Measurements from ENCODE around the gene NTM. TPM values are rescaled to one million over a fixed set of nuclear protein-coding genes. Genes with fewer than 3 reads are reported as not detected.

NTM gene
- total RNA-seq, 4 donors from 2014 or later, result 0.40 to 3.1 (median 2.1) TPM; not detected in 1

DNA sequence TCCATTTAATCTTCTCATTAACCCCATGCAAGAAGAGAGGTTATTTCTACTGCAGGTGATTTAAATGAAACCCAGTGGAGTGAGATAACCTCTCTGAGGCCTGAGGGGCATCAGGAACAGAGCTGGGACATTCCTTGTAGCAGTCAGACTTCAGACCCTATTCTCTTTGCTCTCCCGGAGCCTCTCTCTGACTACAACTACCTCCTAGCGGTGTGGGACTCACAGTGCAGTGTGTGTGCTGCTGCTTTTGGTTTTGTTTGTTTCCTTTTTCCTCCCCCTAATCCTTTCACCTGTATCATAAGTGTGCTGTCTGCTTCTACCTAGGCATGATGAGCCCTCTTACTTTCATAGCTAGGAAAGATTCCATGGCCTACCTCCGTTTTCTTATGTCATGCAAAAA lies 769.6 kb downstream of the NTM start:
- WGBS, 2 donors (ENCODE audit: low coverage in 1 of 2), result 78% methylated on average over 3 of the region's 3 CpGs; no CpG with 5 or more reads in 1 of the 2 donors
- intact Hi-C loops (cut with DNase I; ENCODE audit: low total_unique reads), result no loop called here
- Histone ChIP-seq H3K36me3 (no peaks in the 10 kb centered on the region), H3K9me3 (no peaks in the 10 kb centered on the region), H3K27ac (no peak overlapping the region), H3K4me1 (no peaks in the 10 kb centered on the region), H3K27me3 (no peaks in the 10 kb centered on the region), H3K4me3 (no peak overlapping the region)
- in situ Hi-C loops (cut with MboI; ENCODE audit: low pct_ligation_motif_present in 1 of 4, low pct_unique_long_range_greater_than_20kb in 1 of 4, low sequenced_read_pairs in 3 of 4), result loop anchor here in 1 of 4 donors (25.0 kb wide), 1 partner anchor 278 kb away; no protein-coding TSS in a partner anchor
- no peak for DNase-seq
- no peak for TF ChIP-seq POLR2AphosphoS5 (IDR thresholded peaks at IDR 0.05)
- TF ChIP-seq CTCF (IDR thresholded peaks at IDR 0.05), result no peak
- TF ChIP-seq EP300 (IDR thresholded peaks at IDR 0.05; ENCODE audit: low read depth), result no peak
- no peak for TF ChIP-seq POLR2A (IDR thresholded peaks at IDR 0.05)

DNA sequence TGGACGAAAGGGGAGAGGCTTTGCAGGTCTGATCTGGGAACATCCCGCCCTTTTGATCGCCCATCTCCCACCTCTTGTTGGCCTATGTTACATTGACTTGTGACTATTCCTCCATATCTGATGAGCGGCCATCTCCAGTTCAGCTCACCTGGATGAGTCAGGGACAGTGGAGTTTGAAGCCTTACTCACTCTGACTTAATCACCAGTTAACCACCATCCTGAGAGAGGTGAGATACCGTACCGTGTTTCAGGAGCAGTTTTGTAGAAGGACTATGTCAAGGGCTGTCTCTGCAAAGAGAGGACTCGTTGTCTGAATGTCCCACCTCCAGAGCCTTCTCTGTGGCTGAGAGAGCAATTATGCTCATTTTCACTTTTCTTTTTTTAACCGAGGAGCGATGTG lies 771.7 kb downstream of the NTM start:
- DNase-seq, result no peak
- Histone ChIP-seq H3K27me3 (no peaks in the 10 kb centered on the region), H3K27ac (no peak overlapping the region), H3K4me3 (no peak overlapping the region), H3K9me3 (no peaks in the 10 kb centered on the region), H3K36me3 (no peaks in the 10 kb centered on the region), H3K4me1 (no peaks in the 10 kb centered on the region)
- no peak for TF ChIP-seq POLR2A (IDR thresholded peaks at IDR 0.05)
- TF ChIP-seq CTCF (IDR thresholded peaks at IDR 0.05), result no peak
- no peak for TF ChIP-seq EP300 (IDR thresholded peaks at IDR 0.05; ENCODE audit: low read depth)
- TF ChIP-seq POLR2AphosphoS5 (IDR thresholded peaks at IDR 0.05), result no peak
- in situ Hi-C loops (cut with MboI; ENCODE audit: low pct_ligation_motif_present in 1 of 4, low pct_unique_long_range_greater_than_20kb in 1 of 4, low sequenced_read_pairs in 3 of 4), result loop anchor here in 1 of 4 donors (25.0 kb wide), 1 partner anchor 280 kb away; no protein-coding TSS in a partner anchor
- intact Hi-C loops (cut with DNase I; ENCODE audit: low total_unique reads), result no loop called here
- 88 to 91% methylated on average over 6 to 9 of the region's 9 CpGs for WGBS, 2 donors (ENCODE audit: low coverage in 1 of 2)

- TF ChIP-seq POLR2A (IDR thresholded peaks at IDR 0.05) (no peak), CTCF (IDR thresholded peaks at IDR 0.05) (no peak), EP300 (IDR thresholded peaks at IDR 0.05; ENCODE audit: low read depth) (no peak), POLR2AphosphoS5 (IDR thresholded peaks at IDR 0.05) (no peak)
- no peak for DNase-seq
- 75% methylated on average over 12 of the region's 12 CpGs; no CpG with 5 or more reads in 1 of the 2 donors for WGBS, 2 donors (ENCODE audit: low coverage in 1 of 2)
- no peaks in the 10 kb centered on the region for H3K27me3 ChIP-seq
- H3K4me3 ChIP-seq, result no peak overlapping the region
- intact Hi-C loops (cut with DNase I; ENCODE audit: low total_unique reads), result no loop called here
- in situ Hi-C loops (cut with MboI; ENCODE audit: low pct_ligation_motif_present in 1 of 4, low pct_unique_long_range_greater_than_20kb in 1 of 4, low sequenced_read_pairs in 3 of 4), result loop anchor here in 1 of 4 donors (25.0 kb wide), 1 partner anchor 280 kb away; no protein-coding TSS in a partner anchor
- H3K4me1 ChIP-seq, result no peaks in the 10 kb centered on the region
- no peak overlapping the region for H3K27ac ChIP-seq
- no peaks in the 10 kb centered on the region for H3K9me3 ChIP-seq
- H3K36me3 ChIP-seq, result no peaks in the 10 kb centered on the region
Measured at GRCh38 chr11:132142554-132142953, 772.1 kb downstream of the NTM start.

- no peaks in the 10 kb centered on the region for H3K27me3 ChIP-seq
- no peak for DNase-seq
- no peaks in the 10 kb centered on the region for H3K4me1 ChIP-seq
- in situ Hi-C loops (cut with MboI; ENCODE audit: low pct_ligation_motif_present in 1 of 4, low pct_unique_long_range_greater_than_20kb in 1 of 4, low sequenced_read_pairs in 3 of 4), result loop anchor here in 1 of 4 donors (25.0 kb wide), 1 partner anchor 285 kb away; no protein-coding TSS in a partner anchor
- H3K9me3 ChIP-seq, result no peaks in the 10 kb centered on the region
- WGBS, 2 donors (ENCODE audit: low coverage in 1 of 2), result 81 to 87% methylated on average over 7 of the region's 7 CpGs
- intact Hi-C loops (cut with DNase I; ENCODE audit: low total_unique reads), result no loop called here
- H3K27ac ChIP-seq, result no peak overlapping the region
- H3K36me3 ChIP-seq, result no peaks in the 10 kb centered on the region
- TF ChIP-seq POLR2A (IDR thresholded peaks at IDR 0.05) (no peak), POLR2AphosphoS5 (IDR thresholded peaks at IDR 0.05) (no peak), EP300 (IDR thresholded peaks at IDR 0.05; ENCODE audit: low read depth) (no peak), CTCF (IDR thresholded peaks at IDR 0.05) (no peak)
- H3K4me3 ChIP-seq, result no peak overlapping the region
Measured at GRCh38 chr11:132147464-132147863, 777.0 kb downstream of the NTM start.

Measured in transverse colon (tissue), 4 donors.